Measurements from ENCODE around the gene DOCK2. TPM values are rescaled to one million over a fixed set of nuclear protein-coding genes. Genes with fewer than 3 reads are reported as not detected.

The DOCK2 gene
- total RNA-seq, 1 donor from 2014 or later = not detected

DNA sequence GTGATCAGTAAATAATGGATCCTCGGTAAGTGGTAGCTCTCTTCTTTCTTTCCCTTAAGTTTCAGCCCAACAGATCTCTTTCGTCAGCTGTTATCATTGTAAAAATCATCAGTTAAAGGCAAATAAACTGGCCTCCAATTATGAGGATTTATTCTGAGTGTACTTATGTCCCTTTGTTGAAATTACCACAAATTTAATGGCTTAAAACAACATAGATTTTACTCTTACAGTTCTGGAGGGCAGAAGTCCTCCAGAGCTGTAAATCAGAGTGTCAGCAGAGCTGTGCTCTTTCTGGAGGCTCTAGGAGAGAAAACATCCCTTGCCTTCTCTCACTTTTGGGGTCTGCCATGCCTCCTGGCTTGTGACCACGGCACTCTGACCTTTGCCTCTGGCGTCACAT, 238.7 kb downstream of the DOCK2 start:
- peaks cover 1% of the 10 kb centered on the region for H3K27me3 ChIP-seq (ENCODE audit: control insufficient read depth, insufficient read depth, low read length)
- TF ChIP-seq, protein P1, sequence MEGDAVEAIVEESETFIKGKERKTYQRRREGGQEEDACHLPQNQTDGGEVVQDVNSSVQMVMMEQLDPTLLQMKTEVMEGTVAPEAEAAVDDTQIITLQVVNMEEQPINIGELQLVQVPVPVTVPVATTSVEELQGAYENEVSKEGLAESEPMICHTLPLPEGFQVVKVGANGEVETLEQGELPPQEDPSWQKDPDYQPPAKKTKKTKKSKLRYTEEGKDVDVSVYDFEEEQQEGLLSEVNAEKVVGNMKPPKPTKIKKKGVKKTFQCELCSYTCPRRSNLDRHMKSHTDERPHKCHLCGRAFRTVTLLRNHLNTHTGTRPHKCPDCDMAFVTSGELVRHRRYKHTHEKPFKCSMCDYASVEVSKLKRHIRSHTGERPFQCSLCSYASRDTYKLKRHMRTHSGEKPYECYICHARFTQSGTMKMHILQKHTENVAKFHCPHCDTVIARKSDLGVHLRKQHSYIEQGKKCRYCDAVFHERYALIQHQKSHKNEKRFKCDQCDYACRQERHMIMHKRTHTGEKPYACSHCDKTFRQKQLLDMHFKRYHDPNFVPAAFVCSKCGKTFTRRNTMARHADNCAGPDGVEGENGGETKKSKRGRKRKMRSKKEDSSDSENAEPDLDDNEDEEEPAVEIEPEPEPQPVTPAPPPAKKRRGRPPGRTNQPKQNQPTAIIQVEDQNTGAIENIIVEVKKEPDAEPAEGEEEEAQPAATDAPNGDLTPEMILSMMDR (IDR thresholded peaks at IDR 0.05; ENCODE audit: insufficient read depth, low read length, severe bottlenecking) = no peak
- no peaks in the 10 kb centered on the region for H3K36me3 ChIP-seq (ENCODE audit: control insufficient read depth, insufficient read depth, low read length)
- FAIRE-seq = no peak
- H3K4me3 ChIP-seq (ENCODE audit: low read depth, low read length) = no peak overlapping the region
- no peak for DNase-seq (ENCODE audit: low read depth)

DNA sequence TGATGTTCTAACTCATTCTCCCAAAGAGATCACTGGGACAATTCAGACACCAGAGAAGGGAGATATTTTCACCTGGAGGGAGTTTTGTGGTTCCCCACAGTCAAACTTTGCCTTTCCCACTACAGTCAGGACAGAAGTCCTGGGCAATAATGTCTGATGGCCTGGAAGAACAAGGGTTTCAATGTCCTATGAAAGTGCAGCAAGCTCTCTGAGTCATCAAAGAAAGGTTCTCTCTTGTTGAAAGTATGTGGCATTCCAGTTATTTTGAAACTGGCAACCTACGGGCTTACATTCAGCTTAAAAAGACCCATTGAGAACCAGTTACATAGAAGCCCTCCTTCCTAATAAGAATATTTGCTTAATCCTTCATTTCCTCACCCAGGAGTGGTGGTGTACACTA, 239.3 kb downstream of the DOCK2 start:
- no peak for FAIRE-seq
- Histone ChIP-seq H3K27me3 (ENCODE audit: control insufficient read depth, insufficient read depth, low read length) (peaks cover 1% of the 10 kb centered on the region), H3K4me3 (ENCODE audit: low read depth, low read length) (no peak overlapping the region), H3K36me3 (ENCODE audit: control insufficient read depth, insufficient read depth, low read length) (no peaks in the 10 kb centered on the region)
- DNase-seq (ENCODE audit: low read depth) = peak; percentile 13
- TF ChIP-seq, protein P1 (IDR thresholded peaks at IDR 0.05; ENCODE audit: insufficient read depth, low read length, severe bottlenecking) = no peak

DNA sequence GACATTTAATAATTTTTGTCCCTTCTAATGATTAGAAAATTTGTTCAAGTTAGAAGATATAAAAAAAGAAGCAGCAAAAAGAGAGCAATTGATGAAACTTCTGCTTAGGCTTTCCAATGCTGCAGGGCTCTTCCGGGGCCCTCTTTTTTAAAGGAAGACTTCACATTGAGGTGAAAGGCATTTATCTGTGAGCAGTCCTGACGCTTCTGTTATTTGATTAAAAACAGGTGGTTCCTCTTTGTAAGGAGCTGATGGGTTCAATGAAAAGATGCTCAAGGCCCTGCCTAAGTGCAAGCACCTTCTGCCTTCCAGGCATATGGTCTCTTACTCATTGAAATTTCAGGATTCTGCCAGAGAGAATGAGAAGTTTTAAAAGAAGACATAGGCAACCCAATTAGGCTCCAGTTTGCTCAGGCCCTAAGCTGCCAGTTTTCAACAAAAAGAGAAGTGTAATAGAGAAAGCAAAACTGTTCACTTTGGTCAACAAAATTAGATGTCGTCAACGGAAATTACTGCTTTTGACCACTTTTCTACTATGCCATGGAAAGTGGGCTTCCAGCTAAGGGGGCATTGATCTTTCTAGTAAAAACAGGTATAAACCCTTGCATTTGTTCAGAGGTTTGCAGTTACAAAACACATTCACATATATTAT, 243.1 kb downstream of the DOCK2 start:
- FAIRE-seq = no peak
- H3K36me3 ChIP-seq (ENCODE audit: control insufficient read depth, insufficient read depth, low read length) = no peaks in the 10 kb centered on the region
- H3K4me3 ChIP-seq (ENCODE audit: low read depth, low read length) = no peak overlapping the region
- TF ChIP-seq, protein P1 (IDR thresholded peaks at IDR 0.05; ENCODE audit: insufficient read depth, low read length, severe bottlenecking) = no peak
- DNase-seq (ENCODE audit: low read depth) = no peak
- H3K27me3 ChIP-seq (ENCODE audit: control insufficient read depth, insufficient read depth, low read length) = peaks cover 1% of the 10 kb centered on the region

DNA sequence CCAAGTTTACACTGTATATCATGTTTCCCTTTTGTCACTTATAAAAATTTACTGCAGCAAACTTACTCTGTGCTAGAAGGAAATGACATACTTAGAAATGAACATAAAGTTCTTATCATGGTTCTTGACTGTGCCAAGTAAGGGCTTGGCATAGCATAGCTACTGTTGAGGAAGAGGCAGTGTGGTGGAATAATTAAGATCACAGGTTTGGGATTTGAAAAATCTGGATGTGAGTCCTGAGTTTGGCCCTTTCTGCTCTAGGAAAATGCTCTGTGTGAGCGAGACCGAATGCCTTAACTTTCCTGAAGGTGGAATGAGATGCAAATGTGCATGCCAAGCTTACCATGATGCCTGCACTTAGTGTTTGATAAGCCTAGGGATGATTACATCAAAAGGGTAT, 243.7 kb downstream of the DOCK2 start:
- peaks cover 1% of the 10 kb centered on the region for H3K27me3 ChIP-seq (ENCODE audit: control insufficient read depth, insufficient read depth, low read length)
- no peak for DNase-seq (ENCODE audit: low read depth)
- no peaks in the 10 kb centered on the region for H3K36me3 ChIP-seq (ENCODE audit: control insufficient read depth, insufficient read depth, low read length)
- no peak overlapping the region for H3K4me3 ChIP-seq (ENCODE audit: low read depth, low read length)
- no peak for FAIRE-seq
- TF ChIP-seq, protein P1 (IDR thresholded peaks at IDR 0.05; ENCODE audit: insufficient read depth, low read length, severe bottlenecking) = no peak

DNA sequence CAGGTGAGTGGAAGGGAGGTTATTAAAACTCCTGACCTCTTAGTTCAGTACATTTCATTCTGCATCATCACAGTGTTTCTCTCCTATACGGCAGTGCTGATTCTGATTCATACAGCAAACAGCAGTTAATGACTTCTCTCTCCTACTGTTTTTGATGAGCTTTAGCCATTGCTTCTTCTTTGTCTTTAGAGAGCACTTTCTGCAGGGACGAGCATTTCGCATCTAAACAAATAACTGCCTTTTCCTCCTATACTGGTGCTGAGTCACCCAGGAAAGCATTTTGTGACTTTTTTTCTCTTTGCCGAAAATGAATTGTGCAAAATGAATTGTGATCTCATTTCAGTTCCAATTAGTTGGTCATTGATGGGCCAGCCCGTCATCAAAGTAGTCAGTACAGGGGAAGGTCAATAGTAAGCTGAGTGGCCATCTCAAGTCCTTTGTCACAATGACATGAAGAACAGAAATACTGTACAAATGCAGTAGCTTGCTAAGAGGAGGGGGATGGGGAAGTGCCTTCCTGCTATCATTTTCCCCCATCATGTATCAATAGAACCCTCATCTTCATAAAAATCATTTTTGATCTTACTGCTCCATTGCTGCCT, 244.7 kb downstream of the DOCK2 start:
- Histone ChIP-seq H3K4me3 (ENCODE audit: low read depth, low read length) (no peak overlapping the region), H3K36me3 (ENCODE audit: control insufficient read depth, insufficient read depth, low read length) (no peaks in the 10 kb centered on the region), H3K27me3 (ENCODE audit: control insufficient read depth, insufficient read depth, low read length) (peaks cover 1% of the 10 kb centered on the region)
- TF ChIP-seq, protein P1 (IDR thresholded peaks at IDR 0.05; ENCODE audit: insufficient read depth, low read length, severe bottlenecking) = no peak
- DNase-seq (ENCODE audit: low read depth) (no peak), FAIRE-seq (no peak)
